Smooth muscle cell (in vitro differentiated cells): ENCODE results near the gene NAXD. TPM values are rescaled to one million over a fixed set of nuclear protein-coding genes. Genes with fewer than 3 reads are reported as not detected.

Source experiments
- DNase-seq: peaks from one replicate; lab custom pipeline; 2025; ENCODE audit not compliant: unreplicated experiment; lab: John Stamatoyannopoulos, UW
- H2AFZ ChIP-seq: fragments of 200-600 bp; sonication (generic); 2 replicates; pipeline ENCODE4 v1.6.0; 2016; ENCODE audit warnings: antibody characterized with exemption, low read depth, mild to moderate bottlenecking
- H3F3A ChIP-seq: fragments of 200-600 bp; sonication (generic); 2 replicates; pipeline ENCODE4 v1.6.0; 2017; ENCODE audit warnings: antibody characterized with exemption, low read depth
- H3K27ac ChIP-seq: fragments of 200-600 bp; sonication (generic); 2 replicates; pipeline ENCODE4 v1.5.1; 2016; ENCODE audit warnings: low read depth, mild to moderate bottlenecking
- H3K27me3 ChIP-seq: fragments of 200-600 bp; sonication (generic); 2 replicates; pipeline ENCODE4 v1.6.1; 2016; ENCODE audit warnings: low read depth, mild to moderate bottlenecking
- H3K36me3 ChIP-seq: fragments of 200-600 bp; sonication (generic); 2 replicates; pipeline ENCODE4 v1.5.1; 2016; ENCODE audit warnings: low read depth
- H3K4me1 ChIP-seq: fragments of 200-600 bp; sonication (generic); 2 replicates; pipeline ENCODE4 v1.5.1; 2016; ENCODE audit warnings: low read depth
- H3K4me2 ChIP-seq: fragments of 200-600 bp; sonication (generic); 2 replicates; pipeline ENCODE4 v1.6.0; 2016; ENCODE audit warnings: mild to moderate bottlenecking
- H3K4me3 ChIP-seq: fragments of 200-600 bp; sonication (generic); 2 replicates; pipeline ENCODE4 v1.5.1; 2016; ENCODE audit warnings: mild to moderate bottlenecking
- H3K79me2 ChIP-seq: fragments of 200-600 bp; sonication (generic); 2 replicates; pipeline ENCODE4 v1.6.0; 2016; ENCODE audit warnings: low read depth, mild to moderate bottlenecking
- H3K9ac ChIP-seq: fragments of 200-600 bp; sonication (generic); 2 replicates; pipeline ENCODE4 v1.6.0; 2016; ENCODE audit warnings: low read depth
- H3K9me3 ChIP-seq: fragments of 200-600 bp; sonication (generic); replicated peaks from 2 replicates; pipeline ENCODE4 v1.5.1; 2016; ENCODE audit warnings: low read depth
- H4K20me1 ChIP-seq: fragments of 200-600 bp; sonication (generic); 2 replicates; pipeline ENCODE4 v1.6.0; 2016; ENCODE audit warnings: low read depth
- WGBS: methylation state at CpG from one replicate; pipeline ENCODE4 v1.1.7; 2016; ENCODE audit warnings: low lambda C conversion rate; 5-methylcytosine and 5-hydroxymethylcytosine counted together
- polyA plus RNA-seq: library from polyadenylated mRNA; unstranded; fragments of >200 nt; fragmentation: Nextera tagmentation; extraction: Ambion mirVana; gene quantifications from 2 replicates; pipeline ENCODE4 v1.2.1, GENCODE V29; 2016
- total RNA-seq: library from RNA; depleted of rRNA; stranded (reverse); fragments of >200 nt; gene quantifications from 2 replicates; pipeline ENCODE4 v1.2.3, GENCODE V29; 2014
- TF ChIP-seq, protein P1 (sequence below): fragments of 200-600 bp; sonication (generic); IDR thresholded peaks from 2 replicates; pipeline ENCODE4 v1.5.1; 2017; ENCODE audit warnings: borderline replicate concordance, mild to moderate bottlenecking, antibody characterized with exemption; ENCODE audit not compliant: insufficient read depth, poor library complexity, severe bottlenecking

The NAXD gene
- total and polyA plus RNA-seq, 2 experiments from 2014 or later: 16.9 to 30.9 TPM

DNA sequence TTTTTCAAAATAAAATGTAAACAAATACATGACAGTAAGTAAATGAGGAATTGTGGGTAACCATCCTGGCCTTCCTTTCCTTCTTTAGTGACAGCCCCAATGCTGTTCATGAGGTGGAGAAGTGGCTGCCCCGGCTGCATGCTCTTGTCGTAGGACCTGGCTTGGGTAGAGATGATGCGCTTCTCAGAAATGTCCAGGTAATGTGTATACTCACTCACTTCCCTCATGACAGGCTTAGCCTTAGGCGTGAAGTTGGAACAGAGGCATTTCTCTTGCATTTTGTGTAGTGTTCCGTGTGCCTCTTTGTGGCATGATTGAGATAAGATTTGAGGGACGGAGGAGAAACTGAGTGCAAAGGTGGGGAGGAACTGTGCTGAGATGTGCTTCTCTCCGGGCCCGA, 12.0 kb downstream of the NAXD start:
- TF ChIP-seq, protein P1, sequence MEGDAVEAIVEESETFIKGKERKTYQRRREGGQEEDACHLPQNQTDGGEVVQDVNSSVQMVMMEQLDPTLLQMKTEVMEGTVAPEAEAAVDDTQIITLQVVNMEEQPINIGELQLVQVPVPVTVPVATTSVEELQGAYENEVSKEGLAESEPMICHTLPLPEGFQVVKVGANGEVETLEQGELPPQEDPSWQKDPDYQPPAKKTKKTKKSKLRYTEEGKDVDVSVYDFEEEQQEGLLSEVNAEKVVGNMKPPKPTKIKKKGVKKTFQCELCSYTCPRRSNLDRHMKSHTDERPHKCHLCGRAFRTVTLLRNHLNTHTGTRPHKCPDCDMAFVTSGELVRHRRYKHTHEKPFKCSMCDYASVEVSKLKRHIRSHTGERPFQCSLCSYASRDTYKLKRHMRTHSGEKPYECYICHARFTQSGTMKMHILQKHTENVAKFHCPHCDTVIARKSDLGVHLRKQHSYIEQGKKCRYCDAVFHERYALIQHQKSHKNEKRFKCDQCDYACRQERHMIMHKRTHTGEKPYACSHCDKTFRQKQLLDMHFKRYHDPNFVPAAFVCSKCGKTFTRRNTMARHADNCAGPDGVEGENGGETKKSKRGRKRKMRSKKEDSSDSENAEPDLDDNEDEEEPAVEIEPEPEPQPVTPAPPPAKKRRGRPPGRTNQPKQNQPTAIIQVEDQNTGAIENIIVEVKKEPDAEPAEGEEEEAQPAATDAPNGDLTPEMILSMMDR: no peak
- H3K4me3 ChIP-seq: no peak overlapping the region
- H3F3A ChIP-seq: peaks cover 20% of the 10 kb centered on the region
- H3K9me3 ChIP-seq: no peaks in the 10 kb centered on the region
- peaks cover 100% of the 10 kb centered on the region for H4K20me1 ChIP-seq
- H3K27me3 ChIP-seq: no peaks in the 10 kb centered on the region
- H3K4me1 ChIP-seq: no peaks in the 10 kb centered on the region
- 70% methylated on average over 8 of the region's 8 CpGs for WGBS
- peak overlapping the region; percentile 94 for H3K27ac ChIP-seq
- peaks cover 69% of the 10 kb centered on the region for H3K79me2 ChIP-seq
- no peak overlapping the region for H2AFZ ChIP-seq
- H3K9ac ChIP-seq: peak overlapping the region; percentile 57
- H3K36me3 ChIP-seq: no peaks in the 10 kb centered on the region
- DNase-seq: no peak
- peak overlapping the region; percentile 3 for H3K4me2 ChIP-seq

DNA sequence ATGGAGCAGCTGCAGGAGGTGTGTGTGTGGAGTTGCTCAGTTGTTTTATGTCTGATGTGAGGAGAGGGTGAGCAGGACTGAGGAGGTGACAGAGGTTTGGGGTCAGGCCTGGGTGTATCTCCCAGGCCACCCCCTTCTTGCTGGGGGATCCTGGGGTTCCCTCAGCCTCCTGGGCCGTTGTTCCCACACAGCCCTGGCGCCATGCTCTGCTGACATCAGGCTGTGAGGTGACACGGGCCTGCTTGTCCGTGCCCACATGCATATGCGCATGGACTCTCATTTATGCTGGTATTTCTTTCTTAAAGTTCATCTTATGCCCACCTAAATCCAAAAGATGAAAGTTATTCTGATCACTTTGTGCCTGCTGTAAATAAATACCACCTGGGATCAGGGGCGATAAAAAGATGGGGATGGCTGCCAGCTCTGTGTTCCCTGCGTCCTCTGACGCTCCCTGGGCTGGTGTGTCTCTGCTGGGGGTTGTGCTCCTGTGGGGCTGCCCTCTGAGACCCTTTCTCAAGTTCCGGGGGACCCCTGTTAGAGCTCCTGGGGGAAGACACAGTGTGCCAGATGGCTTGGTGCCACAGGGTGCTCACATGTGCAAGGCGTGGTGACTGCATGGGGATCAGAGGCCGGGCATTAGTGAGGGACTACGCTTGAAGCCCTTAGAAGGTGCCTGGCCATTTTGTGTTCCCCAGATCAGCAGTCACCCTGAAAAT, 12.6 kb downstream of the NAXD start:
- Histone ChIP-seq H3K27ac (peak overlapping the region; percentile 94), H3K9ac (peak overlapping the region; percentile 57)
- WGBS: 90% methylated on average over 12 of the region's 12 CpGs

GRCh38 chr13:110628477-110628793, 13.1 kb downstream of the NAXD start:
- H2AFZ ChIP-seq: no peak overlapping the region
- WGBS: 9% methylated on average over 13 of the region's 13 CpGs
- peak overlapping the region; percentile 17 for H3K4me3 ChIP-seq
- peak overlapping the region; percentile 94 for H3K27ac ChIP-seq
- TF ChIP-seq, protein P1: no peak
- peaks cover 62% of the 10 kb centered on the region for H3K79me2 ChIP-seq
- no peaks in the 10 kb centered on the region for H3K27me3 ChIP-seq
- peak overlapping the region; percentile 78 for H3K4me2 ChIP-seq
- DNase-seq: peak; percentile 16
- H3F3A ChIP-seq: peaks cover 20% of the 10 kb centered on the region
- peak overlapping the region; percentile 74 for H3K9ac ChIP-seq
- H4K20me1 ChIP-seq: peaks cover 97% of the 10 kb centered on the region
- H3K9me3 ChIP-seq: no peaks in the 10 kb centered on the region
- no peaks in the 10 kb centered on the region for H3K4me1 ChIP-seq
- H3K36me3 ChIP-seq: no peaks in the 10 kb centered on the region

More for the DNA sequence above, 12.6 kb downstream of the NAXD start:
- Histone ChIP-seq H3K4me3 (no peak overlapping the region), H3K4me2 (peak overlapping the region; percentile 78), H3K36me3 (no peaks in the 10 kb centered on the region), H3K27me3 (no peaks in the 10 kb centered on the region), H3K79me2 (peaks cover 66% of the 10 kb centered on the region), H4K20me1 (peaks cover 100% of the 10 kb centered on the region), H2AFZ (no peak overlapping the region), H3K9me3 (no peaks in the 10 kb centered on the region), H3F3A (peaks cover 20% of the 10 kb centered on the region), H3K4me1 (no peaks in the 10 kb centered on the region)
- no peak for DNase-seq
- TF ChIP-seq, protein P1: no peak
